K562 (cell line): Measurements from ENCODE around the gene PNMT. TPM values are rescaled to one million over a fixed set of nuclear protein-coding genes. Genes with fewer than 3 reads are reported as not detected.

ENCODE experiments used
- ATAC-seq: fragments of 200-7000 bp; cut with Tn5 transposase; 3 replicates; pipeline ENCODE4 v1.9.1; 2020; ENCODE audit warnings: moderate library complexity
- BruUV-seq: library from RNA; stranded (reverse); fragments of 400-500 nt; replicated peaks from 2 replicates; lab custom pipeline; 2021; lab: Mats Ljungman, UMichigan
- CTCF ChIA-PET: fragments of 300-600 bp; formaldehyde crosslinking; extraction: SDS; loops from one replicate; lab custom pipeline; 2021; ENCODE audit warnings: low intra/inter-chr PET ratio; lab: Yijun Ruan, JAX
- POLR2A ChIA-PET: fragments of 300-600, 350-650 bp; sonication (Branson Sonifier 250); formaldehyde crosslinking; extraction: SDS; loops from one replicate; lab custom pipeline; 2021; ENCODE audit warnings: antibody characterized with exemption, inconsistent platforms; lab: Yijun Ruan, JAX
- DNase-seq, 4 experiments: peaks; one replicate each; pipeline versions ENCODE4 v3.0.0 to v3.0.0-alpha.2; 2011 to 2018; ENCODE audit warnings: low spot score in 3 of 4, mixed read lengths in 3 of 4; ENCODE audit errors: extremely low read depth in 1 of 4
- FAIRE-seq: peaks from 2 replicates; lab custom pipeline; 2011; peaks lifted over from hg19 to GRCh38; lab: Jason Lieb, UNC
- H2AFZ ChIP-seq: 2 replicates; pipeline ENCODE4 v1.6.0; 2011; ENCODE audit warnings: low read depth, low read length, control low read depth, inconsistent platforms
- H3K27ac ChIP-seq: fragments of 200-600 bp; 3 replicates; pipeline ENCODE4 v1.8.0; 2011; ENCODE audit warnings: low read depth, mild to moderate bottlenecking, control low read depth, inconsistent platforms, low read length, moderate library complexity, mixed read lengths; ENCODE audit errors: extremely low read depth
- H3K27me3 ChIP-seq, 2 experiments: fragments of 300-600 bp in 1 of 2; 2 replicates in 1 of 2; 3 replicates in 1 of 2; pipeline versions ENCODE4 v1.6.0 to v1.8.0; 2011; ENCODE audit warnings: inconsistent platforms in 2 of 2, low read length in 2 of 2, mild to moderate bottlenecking in 1 of 2, mixed read lengths in 1 of 2, moderate library complexity in 1 of 2; ENCODE audit not compliant: control insufficient read depth in 2 of 2, insufficient read depth in 2 of 2
- H3K36me3 ChIP-seq: fragments of 300-600 bp; 3 replicates; pipeline ENCODE4 v1.8.0; 2011; ENCODE audit warnings: mild to moderate bottlenecking, low read length, inconsistent platforms; ENCODE audit not compliant: control insufficient read depth, insufficient read depth
- H3K4me1 ChIP-seq, 2 experiments: fragments of 200-600 bp in 1 of 2; replicated peaks in 1 of 2; 2 replicates in 1 of 2; 3 replicates in 1 of 2; pipeline versions ENCODE4 v1.5.1 to v1.8.0; 2011; ENCODE audit warnings: inconsistent platforms in 2 of 2, low read length in 2 of 2, mild to moderate bottlenecking in 1 of 2, mixed read lengths in 1 of 2, moderate library complexity in 1 of 2; ENCODE audit not compliant: control insufficient read depth in 2 of 2, insufficient read depth in 2 of 2
- H3K4me2 ChIP-seq: 2 replicates; pipeline ENCODE4 v1.6.1; 2011; ENCODE audit warnings: low read length, control low read depth, inconsistent platforms, mixed read lengths; ENCODE audit not compliant: insufficient read depth
- H3K4me3 ChIP-seq: fragments of 200-600 bp; sonication (generic), shearing (Covaris generic); 2 replicates; pipeline ENCODE4 v1.5.1; 2016; ENCODE audit warnings: control low read depth, inconsistent platforms
- H3K79me2 ChIP-seq: fragments of 200-600 bp; 3 replicates; pipeline ENCODE4 v1.8.0; 2011; ENCODE audit warnings: low read length, inconsistent platforms; ENCODE audit not compliant: control insufficient read depth, insufficient read depth
- H3K9ac ChIP-seq, 2 experiments: 2 replicates each; pipeline versions ENCODE4 v1.6.0 to v1.6.1; 2011; ENCODE audit warnings: low read depth in 2 of 2, low read length in 2 of 2, control low read depth in 1 of 2, inconsistent platforms in 1 of 2, mild to moderate bottlenecking in 1 of 2, mixed read lengths in 1 of 2; ENCODE audit not compliant: insufficient read depth in 1 of 2
- H3K9me1 ChIP-seq: one replicate; pipeline ENCODE4 v1.6.0; 2011; ENCODE audit warnings: inconsistent platforms, mild to moderate bottlenecking, low read length, moderate library complexity; ENCODE audit not compliant: control insufficient read depth, insufficient read depth
- H3K9me3 ChIP-seq: replicated peaks from 2 replicates; pipeline ENCODE4 v1.5.1; 2011; ENCODE audit warnings: low read depth, low read length, inconsistent platforms; ENCODE audit not compliant: control insufficient read depth, insufficient read depth
- H4K20me1 ChIP-seq: replicated peaks from 2 replicates; pipeline ENCODE4 v1.6.1; 2011; ENCODE audit warnings: low read length, inconsistent platforms, mixed read lengths; ENCODE audit not compliant: control insufficient read depth, insufficient read depth
- DEAF1 ChIP-seq: fragments of 450-650 bp; formaldehyde crosslinking; IDR thresholded peaks from 2 replicates; pipeline ENCODE4 v1.4.0; 2020; ENCODE audit warnings: mild to moderate bottlenecking, moderate library complexity
- GTF2B ChIP-seq: IDR thresholded peaks from 2 replicates; pipeline ENCODE4 v1.6.1; 2011; ENCODE audit not compliant: insufficient read length; ENCODE audit errors: extremely low read depth
- NR0B1 ChIP-seq: fragments of 450-650 bp; IDR thresholded peaks from one replicate; pipeline ENCODE4 v1.6.1; 2018; ENCODE audit warnings: mild to moderate bottlenecking, moderate library complexity; ENCODE audit not compliant: partially characterized antibody
- POLR2G ChIP-seq: fragments of 200-400 bp; formaldehyde crosslinking; IDR thresholded peaks from 2 replicates; pipeline ENCODE4 v1.6.1; 2017; ENCODE audit warnings: low read depth, mild to moderate bottlenecking, antibody characterized with exemption, low read length, moderate library complexity
- RBM39 ChIP-seq: fragments of 200-400 bp; formaldehyde crosslinking; optimal IDR thresholded peaks from 2 replicates; pipeline ENCODE3; 2018; ENCODE audit warnings: low read depth, low read length
- THAP12 ChIP-seq: fragments of 250-450 bp; sonication (Bioruptor Pico); IDR thresholded peaks from 2 replicates; pipeline ENCODE4 v1.9.0; 2021; ENCODE audit warnings: mild to moderate bottlenecking, inconsistent platforms
- ZNF253 ChIP-seq: fragments of 250-450 bp; sonication (Bioruptor Pico); conservative IDR thresholded peaks from 2 replicates; pipeline ENCODE4 v1.6.1; 2021; ENCODE audit warnings: mild to moderate bottlenecking
- ZNF609 ChIP-seq: sonication (generic); formaldehyde crosslinking; IDR thresholded peaks from 2 replicates; pipeline ENCODE4 v1.8.1; 2023; ENCODE audit warnings: missing genetic modification reagents, mild to moderate bottlenecking, borderline replicate concordance
- WGBS: fragments of 100-300 bp; shearing (Covaris generic); methylation state at CpG from one replicate; pipeline ENCODE4 v1.1.6; 2016; ENCODE audit warnings: low coverage, mixed read lengths; ENCODE audit not compliant: insufficient coverage; ENCODE audit errors: missing lambda C conversion rate; 5-methylcytosine and 5-hydroxymethylcytosine counted together
- in situ Hi-C: fragments of 300-500 bp; cut with MboI; formaldehyde crosslinking; loops from 4 replicates; pipeline ENCODE4 v1.15.0; 2018; ENCODE audit warnings: inconsistent platforms, mixed read lengths
- intact Hi-C: fragments of 100-400 bp; cut with micrococcal nuclease; formaldehyde crosslinking; loops from 2 replicates; pipeline ENCODE4 v1.14.2; 2022
- polyA plus RNA-seq, 8 experiments: library from polyadenylated mRNA; depleted of rRNA in 4 of 8; stranded (reverse) in 5 of 8; unstranded in 3 of 8; fragments of >200 nt; fragmentation: Nextera tagmentation in 2 of 8; fragmentation: Illumina TruSeq in 1 of 8; extraction: Ambion mirVana in 2 of 8; extraction: Trizol in 1 of 8; gene quantifications; 2 replicates each; pipeline versions ENCODE4 v1.2.1 to v1.2.3, GENCODE V29; 2011 to 2014; ENCODE audit warnings: inconsistent platforms in 1 of 8, missing spikeins in 1 of 8
- total RNA-seq, 7 experiments: library from RNA; depleted of rRNA in 6 of 7; stranded (reverse); fragments of >200 nt in 6 of 7; fragmentation: Illumina TruSeq in 2 of 7; extraction: Trizol in 2 of 7; gene quantifications; 2 replicates each; pipeline versions ENCODE4 v1.2.1 to v1.2.3, GENCODE V29; 2011 to 2021; ENCODE audit warnings: low replicate concordance in 1 of 7

PNMT gene
- total and polyA plus RNA-seq, 9 of the 15 experiments (the other 6 are each of a cell fraction or from before 2014, with no cell fraction given), result 0.55 to 18.1 (median 5.8) TPM

GRCh38 chr17:39719563-39720355 lies 51.5 kb downstream of the PNMT start:
- ChIA-PET POLR2A (interaction anchor here (1.5 kb wide), 1 partner anchor 9 kb away, joined by 5 read pairs; no protein-coding TSS in a partner anchor), CTCF (no interaction called here)
- BruUV-seq, result no TSS peak
- H3K27ac ChIP-seq, result no peak overlapping the region
- no peak overlapping the region for H3K4me2 ChIP-seq
- H3K36me3 ChIP-seq, result no peaks in the 10 kb centered on the region
- H3K4me3 ChIP-seq, result no peak overlapping the region
- no peaks in the 10 kb centered on the region for H3K9me3 ChIP-seq
- no peaks in the 10 kb centered on the region for H3K9me1 ChIP-seq
- FAIRE-seq, result no peak
- peaks cover 5 to 29% of the 10 kb centered on the region in 2 experiments; a peak in 4 of 5 replicates for H3K4me1 ChIP-seq
- WGBS, result 53% methylated on average over 4 of the region's 7 CpGs
- H3K27me3 ChIP-seq, result no peaks in the 10 kb centered on the region
- no peak overlapping the region; a peak in 1 of 4 replicates for H3K9ac ChIP-seq
- in situ Hi-C loops, result no loop called here
- no peaks in the 10 kb centered on the region for H4K20me1 ChIP-seq
- intact Hi-C loops, result no loop called here
- DNase-seq, result no peak
- H2AFZ ChIP-seq, result no peak overlapping the region
- ATAC-seq, result no peak
- H3K79me2 ChIP-seq, result no peaks in the 10 kb centered on the region
- TF ChIP-seq ZNF609 (CRISPR knock-in tag), result no peak
- TF ChIP-seq NR0B1, result no peak
- no peak for TF ChIP-seq DEAF1
- no peak for TF ChIP-seq POLR2G
- TF ChIP-seq THAP12 (CRISPR knock-in tag), result no peak
- TF ChIP-seq RBM39, result no peak
- no peak for TF ChIP-seq ZNF253 (CRISPR knock-in tag)
- TF ChIP-seq GTF2B, result no peak
